NCI-H2029 treated with DMSO at 0.1 percent for 48 hours (cell line): Measurements from ENCODE around the gene GAN.
"Not testable (repeated sequence)": the region's sequence is repeated elsewhere in the genome, so short reads cannot be mapped to it uniquely, and the experiment has no call there.

Experiments used
- DNase-seq: peaks from one replicate; lab custom pipeline; 2025; lab: John Stamatoyannopoulos, UW

GAN gene

DNA sequence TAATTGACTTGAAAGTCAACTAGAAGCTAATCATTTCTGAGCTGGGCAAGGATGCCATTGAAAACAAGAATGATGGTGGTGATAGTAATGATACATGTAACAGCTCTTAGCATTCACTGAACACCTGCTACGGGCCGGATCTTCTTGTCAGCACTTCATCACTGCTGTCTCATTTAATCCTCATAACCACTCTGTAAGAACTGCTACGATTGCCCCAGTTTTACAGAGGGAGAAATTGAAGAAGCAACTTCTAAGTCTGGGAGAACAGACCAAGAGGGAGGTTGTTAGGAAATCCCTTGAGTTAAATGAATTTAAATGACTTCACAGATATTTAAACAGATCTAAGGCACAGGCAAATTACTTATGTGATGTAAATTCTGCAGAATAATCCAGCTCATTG, 7.0 kb upstream of the GAN start:
- DNase-seq: no peak

DNA sequence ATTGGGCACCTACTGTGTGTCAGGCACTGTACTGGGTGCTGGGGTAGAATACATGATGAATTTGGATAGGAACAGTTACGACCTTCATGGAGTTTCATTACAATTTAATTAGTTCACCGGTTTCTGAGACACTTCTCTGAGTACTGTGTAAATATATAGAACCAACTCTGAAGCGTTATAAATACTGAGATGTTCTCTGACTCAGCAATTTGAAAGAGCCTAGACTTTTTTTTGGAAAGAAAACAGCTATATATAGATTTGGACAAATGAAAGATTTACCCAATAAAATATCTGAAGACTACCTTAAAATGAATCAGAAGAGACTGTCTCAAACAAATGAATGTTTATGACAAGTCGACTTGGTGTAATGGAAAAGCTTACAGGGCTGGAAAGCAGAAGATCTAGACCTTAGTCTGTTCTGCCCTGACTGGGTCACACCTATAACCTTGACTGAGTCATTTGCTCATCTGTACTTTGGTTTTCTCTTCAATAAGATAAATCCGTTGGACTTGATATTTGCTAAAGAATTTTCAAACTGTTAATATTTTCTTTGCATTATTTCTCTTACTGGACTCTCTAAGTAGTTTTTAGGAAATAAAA, 4.6 kb upstream of the GAN start:
- DNase-seq: no peak

DNA sequence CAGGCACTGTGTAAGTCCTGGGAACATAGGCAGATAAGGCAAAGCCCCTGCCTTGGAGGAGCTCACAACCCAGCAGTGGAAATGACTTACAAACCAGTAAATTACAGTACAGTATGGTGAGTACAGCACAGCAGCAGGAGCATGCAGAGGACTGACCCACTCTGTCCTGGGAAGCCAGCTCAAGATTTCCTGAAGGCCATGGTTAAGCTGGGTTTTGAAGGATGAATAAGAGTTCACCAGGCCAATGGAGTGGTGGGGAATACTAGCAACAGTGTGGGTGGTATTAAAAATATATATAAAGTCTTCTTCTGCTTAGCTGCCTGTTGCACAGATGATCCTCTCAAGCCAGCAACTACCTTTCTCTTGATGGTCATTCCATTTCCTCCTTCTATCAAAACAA, 3.0 kb upstream of the GAN start:
- no peak for DNase-seq

DNA sequence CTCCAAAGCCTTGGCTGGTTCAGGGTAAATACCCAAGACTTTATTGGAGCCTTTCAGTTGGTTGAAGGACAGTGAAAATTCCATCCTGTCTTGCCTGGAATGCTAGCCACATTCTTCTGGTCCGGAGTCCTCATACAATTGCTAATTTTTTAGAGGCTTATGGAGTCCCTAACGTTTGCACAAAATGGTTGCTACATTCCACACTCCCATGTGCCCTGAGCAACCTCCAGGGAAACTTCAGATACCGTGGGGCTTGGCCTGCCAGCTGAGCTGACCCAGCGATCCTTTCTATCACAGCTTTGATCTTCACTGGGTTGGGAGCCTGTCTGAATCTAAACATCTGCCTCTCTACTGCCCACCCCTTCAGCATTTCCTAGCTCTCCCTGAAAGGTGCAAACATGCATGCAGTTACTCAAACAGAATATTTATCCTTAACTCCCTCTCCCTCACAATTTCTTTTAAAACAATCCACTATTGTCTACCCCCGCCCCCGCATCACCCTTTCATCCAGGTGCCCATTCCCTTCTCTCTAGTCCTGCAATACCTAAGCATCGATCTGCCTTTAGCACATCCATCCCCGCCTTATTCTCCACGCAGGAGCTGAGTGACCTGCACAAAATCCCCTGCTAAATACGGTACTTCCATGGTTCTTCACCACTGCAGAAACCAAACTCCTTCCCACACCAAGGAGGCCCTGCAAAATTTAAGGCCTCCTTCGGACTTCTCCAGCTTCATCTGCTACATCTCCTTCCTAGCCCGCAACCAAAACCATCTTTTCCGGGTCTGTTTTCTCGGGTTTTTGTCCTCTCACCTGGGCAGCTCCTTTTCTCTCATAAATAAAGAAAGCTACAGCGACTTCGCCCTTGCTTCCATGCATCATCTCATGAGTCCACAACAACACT, 810 bp upstream of the GAN start:
- DNase-seq: no peak

DNA sequence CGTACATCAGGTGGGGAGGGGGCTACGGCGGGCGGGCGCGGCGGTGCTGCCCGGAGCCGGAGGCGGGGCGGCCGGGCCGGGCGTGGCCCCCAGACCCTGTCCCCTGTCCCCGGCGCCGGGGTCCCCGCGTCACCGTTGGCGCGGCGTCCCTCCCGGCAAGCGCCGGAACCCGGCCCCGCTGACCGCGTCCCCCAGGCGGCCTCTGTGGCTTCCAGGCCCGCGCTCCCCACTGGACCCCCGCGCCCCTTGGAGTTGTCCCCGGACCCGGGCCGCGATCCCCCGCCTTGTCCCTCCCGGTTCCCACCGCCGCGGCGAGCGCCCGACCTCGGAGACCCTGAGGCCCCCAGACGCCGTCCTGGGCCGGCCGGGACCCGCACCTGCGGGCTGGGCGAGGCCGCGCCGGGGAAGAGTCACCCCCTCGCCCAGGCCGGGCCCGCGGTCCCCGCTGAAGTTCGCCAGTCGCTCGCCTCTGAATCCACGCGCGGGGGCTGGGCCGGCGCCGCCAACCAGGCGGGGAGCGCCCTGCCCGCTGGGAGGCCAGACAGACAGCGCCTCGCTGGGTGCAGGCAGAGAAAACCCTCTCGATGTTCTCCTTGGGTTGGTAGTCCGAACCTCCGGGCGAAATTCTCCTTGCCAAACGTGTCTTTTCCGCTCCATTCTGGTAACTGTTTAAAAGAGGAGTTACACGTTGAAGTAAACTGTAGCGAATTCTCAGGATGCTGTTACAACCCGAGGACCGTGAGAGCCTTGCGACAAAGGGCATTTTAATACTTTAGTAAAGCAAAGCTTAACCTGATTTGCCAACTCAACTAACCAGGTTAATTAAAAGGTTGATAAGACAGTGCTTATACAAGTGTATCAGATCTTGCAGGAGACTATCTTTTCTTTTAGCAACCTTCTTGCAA, 761 bp downstream of the GAN start:
- no peak for DNase-seq

DNA sequence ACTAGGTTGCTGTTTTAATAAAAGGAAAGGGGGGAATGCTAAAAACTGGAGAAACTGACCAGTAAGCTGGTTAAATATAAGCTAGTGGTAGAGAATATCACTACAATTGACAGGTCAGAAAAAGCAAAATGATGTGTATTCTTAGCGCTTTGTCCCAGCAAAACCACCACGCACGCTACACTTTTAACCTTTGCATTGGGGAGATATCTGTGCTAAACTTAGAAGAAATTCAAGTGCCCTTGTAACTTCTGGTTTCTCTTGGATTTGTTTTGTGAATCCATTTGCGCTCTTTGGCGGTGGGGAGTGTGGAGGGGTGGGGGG, 1.4 kb downstream of the GAN start:
- DNase-seq: no peak

DNA sequence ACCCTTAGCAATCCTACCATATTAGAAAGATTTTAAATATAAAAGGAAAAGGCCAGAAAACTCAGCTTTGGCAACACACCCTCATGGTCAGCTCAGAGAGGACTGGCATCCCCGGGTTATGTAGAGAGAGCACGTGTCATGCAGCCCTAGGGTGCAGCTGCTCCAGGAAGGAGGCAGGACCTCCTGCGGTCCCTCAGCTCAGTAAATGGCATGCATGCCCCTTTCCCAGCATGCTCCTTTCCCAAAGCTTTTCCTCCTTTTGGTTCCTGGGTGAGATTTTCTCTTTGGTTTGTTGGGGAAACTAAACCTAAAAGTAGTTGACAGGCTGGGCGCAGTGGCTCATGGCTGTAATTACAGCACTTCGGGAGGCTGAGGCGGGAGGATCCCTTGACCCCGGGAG, 3.9 kb downstream of the GAN start:
- DNase-seq: no peak

DNA sequence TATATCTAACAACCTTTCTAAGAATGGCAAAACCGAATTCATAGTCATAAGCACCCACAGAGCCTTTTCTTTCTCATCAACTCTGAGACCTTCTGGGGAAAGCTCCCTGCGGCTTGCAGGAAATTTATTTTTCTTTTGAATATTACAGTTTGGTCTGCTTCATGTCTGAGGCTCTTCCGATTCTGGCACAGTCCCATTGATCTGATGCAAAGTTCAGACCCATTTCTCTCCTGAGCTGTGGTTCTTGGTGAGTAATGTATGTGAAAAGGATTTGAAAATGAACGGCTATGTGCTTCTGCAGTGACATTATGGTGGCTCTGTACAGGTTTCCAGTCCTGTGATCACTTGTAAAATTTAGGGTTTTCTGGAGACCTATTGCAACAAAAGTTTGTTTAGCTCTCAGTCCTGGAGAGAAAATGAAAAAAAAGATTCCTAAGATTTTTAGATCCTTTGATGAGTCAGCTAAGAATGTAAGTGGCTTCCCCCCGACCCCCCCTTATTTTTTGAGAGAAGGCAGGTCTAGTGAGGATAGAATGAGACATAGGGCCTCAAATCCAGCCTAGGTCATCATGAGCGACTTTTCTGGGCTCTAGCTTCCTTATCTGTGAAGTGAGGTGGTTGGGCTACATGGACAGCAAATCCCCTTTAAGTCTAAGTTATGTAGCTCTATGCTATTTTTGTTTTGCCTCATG, 4.6 kb downstream of the GAN start:
- no peak for DNase-seq

DNA sequence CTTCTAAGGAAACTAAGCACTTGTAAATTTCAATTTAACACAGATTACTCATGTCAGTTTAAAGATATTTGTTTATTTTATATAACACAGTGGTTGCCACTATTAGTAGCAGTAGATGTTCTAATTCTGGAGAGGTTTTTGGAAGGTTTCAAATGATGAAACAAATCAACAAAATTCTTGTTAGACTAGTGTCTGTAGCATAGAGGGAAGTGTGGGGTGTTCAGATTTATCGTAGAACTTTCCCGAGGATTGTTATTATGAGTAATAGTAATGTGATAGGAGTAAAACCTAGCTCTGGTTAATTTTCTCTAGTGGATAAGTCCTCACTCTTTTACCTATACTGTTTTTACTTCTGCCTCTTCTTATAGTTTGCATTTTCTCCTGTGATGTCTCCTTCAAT, 6.3 kb downstream of the GAN start:
- no peak for DNase-seq

DNA sequence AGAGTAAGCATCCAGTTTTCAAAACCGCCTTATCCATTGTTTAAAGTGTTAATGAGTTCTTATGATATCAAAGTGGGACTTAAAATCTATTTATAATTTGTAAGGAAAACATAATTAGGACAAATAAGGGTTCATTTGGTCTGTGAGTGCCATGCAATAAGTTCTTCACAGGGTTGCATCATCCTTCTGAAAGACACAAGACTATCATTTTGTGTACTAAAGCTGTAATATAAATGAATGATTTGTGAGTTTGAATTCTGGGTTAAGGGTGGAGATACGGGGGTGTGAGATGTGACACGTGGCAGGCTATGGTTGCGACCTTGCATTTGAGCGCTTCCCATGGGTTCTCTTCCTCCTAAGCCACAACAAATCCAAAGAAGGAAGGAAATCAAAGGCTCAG, 6.8 kb downstream of the GAN start:
- DNase-seq: no peak

DNA sequence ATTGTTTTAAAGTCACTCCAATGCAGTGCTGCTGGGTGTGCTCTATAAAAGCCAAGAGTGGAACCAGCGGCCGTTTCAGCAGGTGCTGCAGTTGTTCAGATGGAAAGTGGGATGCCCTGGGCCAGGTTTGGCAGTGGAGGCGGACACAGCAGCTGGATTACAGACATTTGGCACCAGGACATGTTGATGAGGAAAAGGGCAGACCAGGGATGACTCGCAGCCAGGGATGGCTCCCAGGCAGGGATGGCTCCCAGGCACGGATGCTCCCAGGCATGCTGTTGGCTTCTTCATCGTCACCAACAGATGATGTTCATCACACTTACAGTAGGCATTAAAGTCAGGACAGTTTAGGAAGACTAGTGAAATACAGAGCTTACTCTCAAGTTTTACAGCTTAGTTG, 10.0 kb downstream of the GAN start:
- DNase-seq: no peak

DNA sequence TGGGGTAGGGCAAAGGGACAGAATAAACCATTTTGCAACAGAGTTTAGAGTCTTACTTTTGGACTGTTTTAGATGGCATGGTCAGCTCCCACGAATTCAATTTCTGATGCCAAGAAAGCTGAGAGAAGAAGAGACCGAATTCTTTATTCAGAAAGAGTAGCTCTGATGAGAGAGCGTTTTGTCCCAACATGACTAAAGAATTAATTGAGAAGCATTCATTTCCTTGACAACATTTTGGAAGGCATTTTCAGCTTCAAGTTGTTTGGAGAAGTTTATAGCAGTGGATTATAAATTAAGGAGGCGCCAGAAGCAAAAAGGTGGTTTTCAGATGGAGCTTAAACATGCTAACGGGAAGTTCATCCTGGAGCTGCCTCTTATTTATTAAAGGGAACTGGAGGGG, 12.2 kb downstream of the GAN start:
- DNase-seq: no peak

DNA sequence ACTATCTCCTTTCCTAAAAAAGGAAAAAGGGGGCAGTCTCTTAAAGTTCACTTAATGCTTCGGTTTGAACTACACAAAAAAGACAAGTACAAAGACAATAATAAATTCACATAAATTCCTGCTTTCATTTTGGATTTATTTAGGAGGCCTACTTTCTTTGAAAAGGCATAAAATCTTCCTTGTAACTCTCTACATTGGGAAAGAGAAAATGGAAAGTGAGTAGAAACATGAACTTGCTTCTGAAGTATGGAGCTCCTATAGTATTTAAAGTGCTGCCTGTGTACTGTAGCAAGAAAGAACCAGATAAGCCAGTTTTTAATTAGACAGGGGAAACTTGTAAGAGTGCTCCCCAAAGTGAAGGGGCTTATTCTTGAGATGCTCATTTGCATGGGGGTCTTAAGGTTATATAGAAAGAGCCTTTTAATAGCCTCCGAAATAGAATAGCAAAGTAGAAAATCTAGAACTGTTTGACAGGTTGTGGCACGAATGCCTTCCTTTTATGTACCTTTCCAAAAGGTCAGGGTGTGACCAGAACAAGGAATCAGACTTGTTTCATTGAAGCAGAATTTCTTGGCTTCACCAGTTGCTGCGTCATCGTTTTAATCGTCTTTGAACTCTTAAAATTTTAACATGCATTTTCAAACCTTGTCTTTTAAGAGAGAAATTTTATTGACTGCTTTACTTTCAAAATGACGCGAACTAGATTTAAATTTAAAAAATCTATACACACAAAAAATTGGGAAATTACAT, 12.9 kb downstream of the GAN start:
- DNase-seq: no peak

DNA sequence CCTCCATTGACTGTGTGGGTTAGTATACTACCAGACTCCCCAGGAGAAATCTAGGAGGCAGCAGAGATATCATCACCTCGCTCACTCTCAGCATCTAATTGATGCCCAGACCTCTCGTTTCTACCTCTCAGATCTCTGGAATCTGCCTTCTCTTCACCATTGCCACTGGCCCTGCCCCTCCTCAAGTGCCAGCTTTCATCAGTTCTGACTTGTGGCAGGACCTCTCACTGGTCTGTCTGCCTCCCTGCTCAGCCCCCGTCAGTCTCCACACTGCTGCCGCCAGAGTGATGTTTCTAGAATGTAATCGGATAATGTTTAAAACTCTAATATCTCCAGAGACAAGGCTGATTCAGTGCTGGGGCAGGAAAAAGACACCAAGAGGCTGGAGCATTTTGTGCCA, 15.2 kb downstream of the GAN start:
- DNase-seq: no peak

DNA sequence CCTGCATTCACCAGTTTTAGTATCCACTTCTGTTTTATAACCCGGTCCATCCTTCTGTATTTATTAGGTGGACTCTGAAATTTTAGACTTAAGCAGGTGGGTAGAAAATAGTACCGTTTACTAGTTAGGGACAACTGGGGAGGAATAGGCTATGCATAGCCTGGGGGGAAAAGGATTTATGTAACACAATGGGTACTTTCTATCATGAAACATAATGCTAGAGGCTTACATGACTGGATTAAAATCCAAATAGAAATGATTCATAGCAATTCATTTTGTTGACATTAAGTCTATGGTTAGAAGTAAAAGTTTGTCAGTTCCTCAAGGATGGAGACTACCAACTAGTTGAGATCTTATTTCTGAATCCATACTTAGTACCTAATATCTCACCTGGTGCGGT, 18.6 kb downstream of the GAN start:
- no peak for DNase-seq

DNA sequence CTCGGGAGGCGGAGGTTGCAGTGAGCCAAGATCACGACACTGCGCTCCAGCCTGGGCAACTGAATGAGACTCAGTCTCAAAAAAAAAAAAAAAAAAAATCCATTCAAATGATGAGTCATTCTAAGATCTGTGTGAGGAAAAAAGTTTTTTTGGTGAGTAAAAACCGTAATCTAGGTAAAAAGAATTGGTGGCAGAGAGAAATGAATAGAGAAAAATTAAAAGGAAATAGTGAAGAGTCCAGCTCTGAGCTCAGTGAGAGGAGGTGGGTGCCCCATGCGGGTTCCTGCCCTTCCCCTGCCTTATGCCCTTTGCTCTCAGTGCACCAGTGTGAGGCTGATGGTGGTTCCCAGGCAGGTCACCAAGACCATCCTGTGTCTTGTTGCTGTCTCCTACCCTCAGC, 20.9 kb downstream of the GAN start:
- no peak for DNase-seq

DNA sequence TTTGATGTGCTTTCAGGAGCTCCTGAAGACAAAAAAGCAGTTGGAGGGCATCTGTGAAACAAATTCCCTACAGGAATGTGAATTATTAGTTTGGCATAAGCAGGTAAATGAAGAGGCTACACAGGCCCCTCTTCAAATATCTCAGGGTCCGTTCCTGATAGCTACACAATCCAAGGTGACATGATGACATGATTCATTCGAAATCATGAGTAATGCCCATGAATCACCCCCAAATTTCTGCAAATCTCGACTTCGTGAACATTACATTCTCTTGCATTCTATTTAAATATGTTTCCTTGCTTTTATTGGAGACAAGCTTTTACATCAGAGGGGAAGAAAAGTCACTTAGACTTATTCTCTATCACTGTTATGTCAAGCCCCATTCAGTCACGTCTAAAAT, 22.3 kb downstream of the GAN start:
- no peak for DNase-seq

DNA sequence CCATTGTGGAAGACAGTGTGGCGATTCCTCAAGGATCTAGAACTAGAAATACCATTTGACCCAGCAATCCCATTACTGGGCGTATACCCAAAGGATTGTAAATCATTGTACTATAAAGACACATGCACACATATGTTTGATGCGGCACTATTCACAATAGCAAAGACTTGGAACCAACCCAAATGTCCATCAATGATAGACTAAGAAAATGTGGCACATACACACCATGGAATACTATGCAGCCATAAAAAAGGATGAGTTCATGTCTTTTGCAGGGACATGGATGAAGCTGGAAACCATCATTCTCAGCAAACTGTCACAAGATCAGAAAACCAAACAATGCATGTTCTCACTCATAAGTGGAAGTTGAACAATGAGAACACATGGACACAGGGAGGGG, 30.4 kb downstream of the GAN start:
- DNase-seq: not testable (repeated sequence)

DNA sequence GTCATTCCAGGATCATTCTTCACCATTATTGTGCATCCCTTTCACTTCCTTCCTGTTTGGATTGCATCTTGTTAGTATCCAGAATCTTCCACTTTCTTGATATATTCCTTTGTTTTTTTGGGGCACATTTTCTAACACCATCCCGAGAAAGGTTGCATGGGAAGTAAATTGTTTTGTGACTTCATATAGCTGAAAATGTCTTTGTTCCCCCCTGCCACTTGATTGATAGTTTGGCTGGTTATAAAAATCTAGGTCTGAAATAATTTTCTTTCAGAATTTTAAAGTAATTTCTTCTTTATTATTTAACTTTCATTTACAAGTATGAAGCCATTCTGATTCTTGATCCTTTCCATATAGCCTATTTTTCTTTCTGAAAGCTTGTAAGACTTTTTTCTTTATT, 32.7 kb downstream of the GAN start:
- no peak for DNase-seq

DNA sequence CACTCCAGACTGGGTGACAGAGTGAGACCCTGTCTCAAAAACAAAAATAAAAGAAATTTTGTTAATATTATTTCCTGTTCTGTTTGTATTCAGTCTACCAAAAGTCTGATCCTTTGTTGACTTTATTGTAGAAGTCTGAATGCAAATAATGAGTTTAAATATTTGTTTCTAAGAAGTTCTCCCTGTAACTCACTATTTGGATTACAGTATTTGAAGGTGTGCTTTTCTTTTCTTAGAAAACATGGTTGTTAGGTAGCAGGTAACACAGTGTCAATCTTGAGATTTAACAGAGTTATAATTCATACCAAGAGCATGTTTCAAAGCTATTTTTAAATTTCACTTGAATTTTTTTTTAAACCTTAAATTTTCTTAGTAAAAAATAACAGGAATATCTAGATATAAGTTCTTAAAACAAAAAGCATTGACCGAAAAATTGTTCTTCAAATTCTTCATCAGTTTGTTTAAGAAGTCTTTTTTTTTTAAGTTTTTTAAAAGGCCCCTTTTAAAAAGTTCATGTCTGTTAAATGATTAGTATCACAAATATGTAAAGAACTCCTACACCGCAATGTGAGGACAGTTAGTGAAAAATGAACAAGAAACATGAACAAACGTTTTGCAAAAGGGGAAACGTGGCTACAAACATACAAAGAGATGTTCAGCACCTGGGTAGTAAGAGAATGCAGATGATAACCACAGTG, 35.0 kb downstream of the GAN start:
- DNase-seq: no peak

DNA sequence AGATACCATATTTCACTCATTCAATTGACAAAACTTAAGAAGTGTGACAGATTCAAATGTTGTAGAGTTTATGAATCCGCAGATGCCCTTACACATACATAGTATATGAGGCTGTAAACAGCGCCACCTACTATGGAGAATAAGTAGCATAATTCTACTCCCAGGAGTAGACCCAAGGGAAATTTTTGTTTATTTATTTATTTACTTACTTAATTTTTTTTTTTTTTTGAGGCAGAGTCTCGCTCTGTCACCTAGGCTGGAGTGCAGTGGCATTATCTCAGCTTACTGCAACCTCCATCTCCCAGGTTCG, 35.5 kb downstream of the GAN start:
- DNase-seq: no peak
